Measurements from ENCODE around the gene ETS2.

DNA sequence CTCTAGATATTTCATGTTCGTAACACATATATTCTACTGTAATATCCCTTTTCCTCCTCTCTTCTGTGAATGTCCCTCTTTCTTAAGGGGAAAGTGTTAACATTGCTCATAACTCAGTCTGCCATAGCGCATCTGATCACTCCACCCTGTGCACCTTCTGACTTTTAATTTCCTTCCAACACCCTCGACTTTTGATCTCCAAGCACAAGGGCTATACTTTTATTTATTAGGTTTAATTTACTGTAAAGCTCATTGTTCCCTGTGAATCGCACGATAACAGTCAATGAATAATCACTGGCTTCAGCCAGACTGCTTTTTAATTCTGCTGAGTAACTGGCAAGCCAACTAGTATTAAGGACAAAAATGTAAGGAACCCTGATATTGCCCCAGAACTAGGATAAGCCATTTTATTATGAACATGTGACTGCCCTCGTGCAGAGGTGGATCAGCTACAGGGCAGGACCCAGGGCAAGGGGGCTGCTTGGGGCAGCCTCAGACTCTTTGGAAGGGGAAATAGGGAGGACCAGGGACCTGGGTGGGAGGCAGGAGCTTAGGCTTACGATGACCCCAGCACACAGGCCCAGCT is 2.6 kb upstream of the ETS2 start:
- TF ChIP-seq BHLHE40 (IDR thresholded peaks at IDR 0.05; ENCODE audit: borderline replicate concordance) (no peak), L3MBTL2 (conservative IDR thresholded peaks at IDR 0.05) (no peak), FOXK2 (IDR thresholded peaks at IDR 0.05) (no peak), TARDBP (IDR thresholded peaks at IDR 0.05) (no peak), FOXA1 (IDR thresholded peaks at IDR 0.05) (no peak), CTBP1 (IDR thresholded peaks at IDR 0.05; ENCODE audit: borderline replicate concordance) (no peak), SP1 (IDR thresholded peaks at IDR 0.05) (no peak), NFRKB (IDR thresholded peaks at IDR 0.05) (no peak), ARNT (IDR thresholded peaks at IDR 0.05) (no peak), PKNOX1 (IDR thresholded peaks at IDR 0.05) (no peak), FOXM1 (IDR thresholded peaks at IDR 0.05; ENCODE audit: borderline replicate concordance) (no peak), SUZ12 (IDR thresholded peaks at IDR 0.05) (no peak), ELF4 (IDR thresholded peaks at IDR 0.05) (no peak), LEF1 (IDR thresholded peaks at IDR 0.05; ENCODE audit: borderline replicate concordance) (no peak)

All from HEK293T (cell line).